HG02678 (cell line): ENCODE results near the gene TMEM217.

Source experiments
- ATAC-seq: cut with Tn5 transposase; IDR thresholded peaks from one replicate; pipeline ENCODE4 v1.9.1; 2021; ENCODE audit warnings: mild to moderate bottlenecking, moderate library complexity; ENCODE audit not compliant: unreplicated experiment

TMEM217 gene

DNA sequence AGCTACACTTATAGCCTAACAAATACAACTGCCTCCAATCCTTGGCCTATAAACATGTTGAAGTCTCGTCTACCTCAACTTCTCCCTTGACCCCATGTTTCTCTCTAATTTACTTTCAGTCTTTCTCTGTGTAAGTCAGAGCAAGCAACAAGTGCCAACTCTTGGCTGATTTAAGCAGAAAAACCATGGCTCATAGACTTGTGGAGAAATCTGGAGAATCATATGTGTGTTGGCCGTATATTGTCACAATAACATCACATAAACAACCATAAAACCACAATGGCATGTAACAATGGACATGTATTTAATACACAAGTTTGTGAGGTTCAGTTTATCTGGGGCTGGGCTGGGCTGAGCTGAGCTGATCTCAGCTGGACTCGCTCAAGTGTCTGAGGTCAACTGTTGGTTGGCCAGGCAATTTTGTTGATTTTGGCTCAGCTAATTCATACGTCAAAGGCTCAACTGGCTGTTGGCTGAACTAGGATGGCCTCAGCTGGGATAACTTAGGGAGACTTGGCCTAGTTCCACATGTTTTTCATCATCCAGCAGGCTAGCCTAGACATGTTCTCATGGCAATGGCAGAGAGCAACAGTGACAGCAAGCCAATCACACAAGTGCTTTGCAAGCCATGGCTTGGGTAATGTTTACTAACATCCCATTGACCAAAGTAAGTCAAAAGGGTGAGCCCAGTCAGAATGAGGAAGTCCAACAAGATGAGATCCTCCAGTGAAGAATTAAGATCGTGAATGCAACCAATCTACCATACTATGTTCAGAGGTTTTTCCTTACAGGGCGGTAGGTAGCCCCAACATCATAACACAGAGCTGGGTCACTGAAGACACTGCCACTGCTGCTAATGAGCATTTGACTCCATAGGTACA is 13.3 kb downstream of the TMEM217 start:
- ATAC-seq: no peak

- ATAC-seq: no peak
Observed at GRCh38 chr6:37243816-37244370, 14.1 kb downstream of the TMEM217 start.

GRCh38 chr6:37243131-37243815 is 14.7 kb downstream of the TMEM217 start:
- no peak for ATAC-seq

DNA sequence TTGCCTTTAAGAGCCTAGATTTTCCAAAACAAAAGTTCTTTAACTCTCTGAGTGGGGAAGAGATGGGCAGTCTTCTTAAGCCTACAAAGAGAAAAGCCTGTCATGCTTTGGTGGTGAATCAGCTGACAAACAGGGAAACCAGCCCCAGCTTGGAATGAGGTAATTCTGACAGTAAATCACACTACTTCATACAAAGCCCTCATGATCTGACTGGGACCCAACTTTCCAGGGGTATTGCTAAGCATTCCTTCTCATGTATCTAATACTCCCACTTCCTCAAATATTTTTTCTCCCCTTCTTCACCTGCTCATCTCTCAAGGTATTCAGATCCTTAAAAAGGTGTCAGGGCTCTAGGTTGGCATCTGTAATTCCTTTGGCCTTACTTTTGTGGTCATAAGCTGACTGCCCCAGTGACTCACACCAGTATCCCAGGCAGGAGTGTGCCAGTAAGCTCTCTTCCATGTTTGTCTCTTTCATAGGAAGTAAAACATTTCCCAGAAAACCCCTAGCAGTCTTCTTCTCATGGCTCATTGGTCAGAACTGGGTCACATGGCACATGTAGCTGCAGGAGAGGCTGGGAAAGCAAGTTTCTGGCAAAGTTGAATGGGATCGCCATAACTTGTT is 15.4 kb downstream of the TMEM217 start:
- no peak for ATAC-seq

GRCh38 chr6:37241775-37242428 is 16.0 kb downstream of the TMEM217 start:
- ATAC-seq: no peak

- ATAC-seq: no peak
Observed at GRCh38 chr6:37241131-37241530, 16.8 kb downstream of the TMEM217 start.

DNA sequence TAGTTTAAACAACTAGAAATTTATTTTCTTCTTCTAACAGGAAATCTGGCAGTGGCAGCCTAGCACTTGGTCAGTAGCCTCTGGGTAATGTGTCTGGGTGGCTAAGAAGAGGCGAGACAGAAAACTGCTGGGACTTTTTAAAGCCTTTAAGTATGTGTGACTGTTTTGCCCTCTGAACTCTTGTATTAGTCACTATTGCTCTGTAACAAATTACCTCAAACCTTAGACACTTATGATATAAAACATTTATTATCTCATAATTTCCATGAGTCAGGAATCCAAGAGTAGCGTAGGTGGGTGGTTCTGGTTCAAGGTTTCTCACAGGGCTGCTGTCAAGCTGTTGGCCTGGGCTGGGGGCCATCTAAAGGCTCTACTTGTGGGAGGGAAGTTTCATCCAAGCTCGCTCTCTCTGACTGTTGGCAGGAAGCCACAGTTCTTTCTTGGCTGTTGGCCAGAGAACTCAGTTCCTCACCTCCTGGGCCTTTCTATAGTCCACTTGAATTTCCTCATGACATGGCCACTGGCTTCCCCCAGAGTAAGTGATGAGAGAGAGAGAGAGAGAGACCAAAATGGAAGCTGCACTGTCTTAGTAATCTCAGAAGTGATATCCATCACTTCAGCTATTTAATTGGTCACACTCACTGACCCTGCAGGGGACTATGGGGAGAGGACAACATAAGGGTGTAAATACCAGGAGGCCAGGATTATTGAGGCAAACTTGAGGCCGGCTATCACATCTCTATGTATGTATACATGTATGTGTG is 17.8 kb downstream of the TMEM217 start:
- ATAC-seq: peak; percentile 63

- no peak for ATAC-seq
Observed at GRCh38 chr6:37239526-37239925, 18.4 kb downstream of the TMEM217 start.

DNA sequence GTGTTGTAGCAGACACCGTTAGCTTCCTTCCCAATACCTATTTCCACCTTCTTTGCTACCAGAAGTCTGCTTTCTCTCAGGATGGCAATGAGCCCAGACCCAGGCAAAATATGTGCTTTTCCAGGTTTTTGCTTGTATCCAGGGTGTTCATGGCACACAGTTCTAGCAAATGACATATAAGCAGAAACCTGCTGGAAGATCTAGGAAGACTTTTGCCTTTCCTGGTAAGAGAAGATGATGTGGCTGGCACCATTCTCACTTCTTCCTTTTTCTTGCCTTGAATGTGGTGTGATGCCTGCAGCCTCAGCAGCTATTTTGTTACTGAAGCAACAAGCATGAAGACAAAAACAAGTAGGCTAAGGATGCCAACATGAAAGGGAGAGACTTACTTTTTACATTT is 19.6 kb downstream of the TMEM217 start:
- ATAC-seq: no peak

DNA sequence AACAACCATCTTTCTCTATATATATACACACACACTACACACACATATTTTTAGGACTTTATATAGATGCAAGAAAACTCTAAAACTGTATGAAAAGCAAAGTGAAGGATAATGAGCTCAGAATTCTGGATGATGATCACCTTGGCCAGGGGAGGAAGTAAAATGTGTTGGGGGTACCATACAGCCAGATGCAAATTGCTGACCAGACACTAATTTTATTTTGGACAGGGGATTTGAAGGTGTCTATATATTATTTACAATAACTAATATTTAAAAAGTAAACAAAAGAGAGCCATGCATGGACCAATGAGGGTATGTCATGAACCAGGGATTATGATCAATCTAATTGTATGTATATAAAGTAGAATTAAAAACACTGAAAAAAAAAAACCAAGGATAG is 20.2 kb downstream of the TMEM217 start:
- ATAC-seq: no peak

DNA sequence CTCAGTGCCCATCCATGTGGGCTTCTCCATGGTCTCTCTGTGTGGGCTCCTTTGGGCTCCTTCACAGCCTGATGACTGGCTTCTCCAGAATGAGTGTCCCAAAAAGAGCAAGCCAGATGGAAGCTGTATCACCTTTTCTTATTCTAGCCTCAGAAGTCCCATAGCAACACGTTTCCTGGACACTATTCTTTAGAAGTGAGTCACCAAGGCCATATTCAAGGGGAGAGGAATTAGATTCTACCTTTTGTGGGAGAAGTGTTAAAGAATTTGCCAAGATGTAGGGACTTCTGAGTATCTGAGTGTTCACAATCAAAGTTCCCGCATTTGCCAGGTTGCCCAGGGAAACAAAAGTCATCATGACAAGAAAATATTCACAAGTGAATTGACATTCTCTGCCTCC is 21.0 kb downstream of the TMEM217 start:
- ATAC-seq: no peak

- ATAC-seq: no peak
Observed at GRCh38 chr6:37233541-37233940, 24.4 kb downstream of the TMEM217 start.

GRCh38 chr6:37232430-37233017 is 25.4 kb downstream of the TMEM217 start:
- ATAC-seq: no peak

DNA sequence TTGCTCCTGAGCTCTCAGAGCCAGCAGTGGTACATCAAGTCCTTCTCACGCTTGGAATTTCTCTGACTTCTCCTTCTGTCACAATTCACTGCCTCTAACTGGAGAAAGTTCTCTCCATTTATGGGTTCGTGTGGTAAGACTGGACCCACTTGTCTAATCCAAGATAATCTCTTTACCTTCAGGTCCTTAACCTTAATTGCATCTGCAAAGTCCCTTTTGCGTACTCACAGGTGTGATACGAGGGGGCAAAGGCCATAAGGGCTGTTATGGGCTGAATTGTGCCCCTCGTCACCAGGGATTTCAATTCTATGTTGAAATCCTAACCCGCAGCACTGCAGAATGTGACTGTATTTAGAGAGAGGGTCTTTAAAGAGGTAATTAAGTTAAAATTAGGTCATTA is 27.8 kb downstream of the TMEM217 start:
- no peak for ATAC-seq

DNA sequence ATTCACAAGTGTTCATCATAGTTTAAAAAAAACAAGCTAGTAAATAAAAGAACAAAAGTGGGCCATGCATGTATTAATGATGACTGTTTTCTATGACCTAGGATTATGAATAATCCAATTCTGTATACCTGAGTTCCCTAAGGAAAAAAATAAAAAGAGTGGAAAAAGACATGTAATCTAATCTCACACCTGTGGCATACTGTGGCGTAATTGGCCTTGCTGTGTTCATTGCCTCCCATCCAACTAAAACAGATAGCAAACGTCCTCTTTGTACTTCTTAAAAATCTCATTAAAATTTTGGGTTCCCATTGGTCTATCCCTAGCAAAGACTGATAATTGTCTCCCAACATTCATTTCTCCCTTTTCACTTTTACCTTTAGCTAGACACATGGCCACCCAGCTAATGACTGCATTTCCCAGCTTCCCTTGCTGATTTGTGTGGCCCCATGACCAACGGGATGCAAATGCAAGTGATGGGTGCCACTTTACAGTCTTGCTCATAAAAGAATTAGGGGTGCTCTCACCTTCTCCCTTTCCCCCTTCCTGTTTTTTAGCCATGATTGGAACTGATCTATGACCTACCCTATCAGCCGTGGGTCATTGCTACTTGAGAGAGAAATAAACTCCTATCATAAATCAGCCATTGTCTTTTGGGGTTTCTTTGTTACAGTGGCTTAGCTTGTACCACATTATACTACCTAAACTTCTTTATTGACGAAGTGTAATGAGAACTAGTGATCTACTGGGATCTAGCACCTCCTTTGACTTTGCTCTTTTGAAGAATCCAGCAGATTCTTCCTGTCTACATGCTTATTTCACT is 32.4 kb downstream of the TMEM217 start:
- no peak for ATAC-seq

DNA sequence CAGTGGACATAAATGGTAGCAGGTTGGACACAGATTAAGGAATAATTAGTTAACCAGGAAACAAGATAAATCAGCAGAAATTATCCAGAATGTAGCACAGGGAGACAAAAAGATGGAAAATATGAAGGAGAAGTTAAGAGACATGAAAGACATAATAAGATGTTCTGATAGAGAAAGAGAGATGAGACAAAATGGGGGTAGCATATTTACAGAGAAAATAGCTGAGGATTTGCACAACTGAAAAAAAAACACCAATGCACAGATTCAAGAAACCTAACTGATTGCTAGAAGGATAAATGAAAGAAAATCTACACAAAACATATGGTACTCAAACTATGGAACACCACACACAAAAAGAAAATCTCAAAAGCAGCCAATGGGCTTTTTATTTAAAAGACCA is 35.0 kb downstream of the TMEM217 start:
- no peak for ATAC-seq

- peak; percentile 86 for ATAC-seq
Observed at GRCh38 chr6:37222125-37222967, 35.6 kb downstream of the TMEM217 start.

DNA sequence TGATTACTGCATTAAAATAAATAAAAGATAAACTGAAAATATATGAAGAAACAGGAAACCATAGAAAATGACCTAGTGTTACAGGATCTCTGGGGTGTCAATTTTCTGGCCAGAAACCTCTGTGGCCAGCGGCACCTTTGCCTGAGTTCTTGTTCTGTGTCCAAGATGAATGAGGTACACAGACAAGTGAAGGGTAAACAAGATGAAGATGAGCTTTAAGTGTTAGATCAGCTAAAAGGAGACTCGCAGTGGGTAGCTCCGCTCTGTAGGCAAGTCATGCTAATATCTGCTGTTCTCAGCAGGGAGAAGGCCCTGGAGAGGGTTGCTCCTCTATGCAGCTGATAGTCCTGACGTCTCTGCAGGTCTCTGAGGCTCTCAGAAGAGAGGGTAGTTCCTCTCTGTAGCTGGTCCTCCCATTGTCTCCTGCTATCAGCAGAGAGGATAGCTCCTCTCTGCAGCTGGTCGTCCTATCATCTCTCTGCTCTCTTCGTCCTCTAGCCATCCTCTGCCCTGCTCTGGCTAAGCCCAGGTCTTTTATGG is 36.3 kb downstream of the TMEM217 start:
- ATAC-seq: peak; percentile 5
